Stimulated activated CD4-positive, alpha-beta T cell treated with anti-CD3 and anti-CD28 coated beads, Interleukin-1b, Interleukin-23, amount 100 ng/mL, for 24 hours (primary cell): ENCODE results near the gene BCAS3.
"Not testable (repeated sequence)": the region's sequence is repeated elsewhere in the genome, so short reads cannot be mapped to it uniquely, and the experiment has no call there.

Experiments
- DNase-seq, 4 experiments: peaks; one replicate each; pipeline ENCODE4 v3.0.0-alpha.2; 2020; ENCODE audit warnings: low read depth in 4 of 4, low spot score in 1 of 4

BCAS3 gene

GRCh38 chr17:60989846-60990245 lies 312.2 kb downstream of the BCAS3 start:
- no peak for DNase-seq

- no peak for DNase-seq
Measured at GRCh38 chr17:60993497-60993896, 315.8 kb downstream of the BCAS3 start.

GRCh38 chr17:60995680-60996079 lies 318.0 kb downstream of the BCAS3 start:
- DNase-seq: no peak

- no peak for DNase-seq
Measured at GRCh38 chr17:61000911-61001310, 323.3 kb downstream of the BCAS3 start.

DNA sequence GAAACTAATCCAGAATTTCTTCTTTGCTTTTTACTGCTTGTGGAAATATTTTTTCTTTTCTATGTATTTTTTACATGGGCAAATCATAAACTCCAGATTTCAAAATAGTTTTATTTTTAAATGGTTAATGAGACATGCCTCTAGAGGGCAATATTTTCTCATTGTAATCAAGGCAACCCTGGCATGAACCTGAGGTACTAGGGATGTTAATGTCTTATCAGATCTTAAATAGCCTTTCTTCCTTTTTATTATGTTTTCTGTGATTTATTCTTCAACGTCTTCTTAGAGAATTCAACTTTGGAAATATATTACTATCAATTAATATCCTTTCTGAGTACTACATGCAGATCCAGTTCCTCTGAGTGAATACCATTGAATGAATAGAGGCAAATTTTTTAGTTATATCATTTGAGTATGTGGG lies 324.7 kb downstream of the BCAS3 start:
- no peak for DNase-seq

DNA sequence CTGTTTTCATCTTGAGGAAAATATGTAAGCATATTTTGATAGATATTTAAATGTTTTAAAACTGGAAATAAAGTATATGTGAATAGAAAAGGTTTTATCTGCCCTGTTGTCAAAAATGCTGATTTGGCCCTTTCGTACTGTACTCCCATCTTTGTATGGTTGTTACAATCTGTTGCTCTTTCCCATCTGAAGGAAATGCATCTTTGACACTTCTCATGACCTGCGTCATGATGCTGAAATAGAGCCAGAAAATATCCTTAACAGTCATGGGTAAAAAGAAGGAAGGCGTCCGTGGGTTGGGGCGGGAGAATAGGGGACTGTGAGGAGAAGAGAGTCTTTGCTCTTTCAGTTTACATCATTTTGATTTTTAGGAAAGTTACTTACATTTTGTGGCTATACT lies 327.7 kb downstream of the BCAS3 start:
- DNase-seq: no peak

- not testable (repeated sequence) for DNase-seq
Measured at GRCh38 chr17:61005958-61006357, 328.3 kb downstream of the BCAS3 start.

DNA sequence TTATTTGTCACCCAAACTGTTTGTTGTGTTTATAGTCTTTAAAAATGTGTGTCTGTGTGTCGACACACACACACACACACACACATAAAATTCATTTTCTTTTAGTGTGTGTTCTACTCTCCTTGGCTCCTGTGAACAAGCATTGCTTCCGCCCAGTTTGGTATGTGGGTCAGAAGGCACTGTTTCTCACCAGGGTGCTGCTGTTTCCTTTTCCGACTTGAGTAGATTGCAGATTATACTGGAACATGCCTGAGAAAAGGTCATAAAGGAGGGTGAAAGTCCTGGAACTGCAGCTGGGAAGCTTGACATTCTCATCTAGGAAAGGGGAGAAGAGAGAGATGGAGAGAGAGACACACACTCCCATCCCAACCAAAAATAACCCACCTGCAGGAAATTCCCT lies 330.3 kb downstream of the BCAS3 start:
- DNase-seq: no peak

- DNase-seq: no peak
Measured at GRCh38 chr17:61009663-61010062, 332.0 kb downstream of the BCAS3 start.

- no peak for DNase-seq
Measured at GRCh38 chr17:61010661-61011170, 333.1 kb downstream of the BCAS3 start.

- DNase-seq: no peak
Measured at GRCh38 chr17:61011251-61011650, 333.6 kb downstream of the BCAS3 start.

- DNase-seq: no peak
Measured at GRCh38 chr17:61015966-61016365, 338.3 kb downstream of the BCAS3 start.

DNA sequence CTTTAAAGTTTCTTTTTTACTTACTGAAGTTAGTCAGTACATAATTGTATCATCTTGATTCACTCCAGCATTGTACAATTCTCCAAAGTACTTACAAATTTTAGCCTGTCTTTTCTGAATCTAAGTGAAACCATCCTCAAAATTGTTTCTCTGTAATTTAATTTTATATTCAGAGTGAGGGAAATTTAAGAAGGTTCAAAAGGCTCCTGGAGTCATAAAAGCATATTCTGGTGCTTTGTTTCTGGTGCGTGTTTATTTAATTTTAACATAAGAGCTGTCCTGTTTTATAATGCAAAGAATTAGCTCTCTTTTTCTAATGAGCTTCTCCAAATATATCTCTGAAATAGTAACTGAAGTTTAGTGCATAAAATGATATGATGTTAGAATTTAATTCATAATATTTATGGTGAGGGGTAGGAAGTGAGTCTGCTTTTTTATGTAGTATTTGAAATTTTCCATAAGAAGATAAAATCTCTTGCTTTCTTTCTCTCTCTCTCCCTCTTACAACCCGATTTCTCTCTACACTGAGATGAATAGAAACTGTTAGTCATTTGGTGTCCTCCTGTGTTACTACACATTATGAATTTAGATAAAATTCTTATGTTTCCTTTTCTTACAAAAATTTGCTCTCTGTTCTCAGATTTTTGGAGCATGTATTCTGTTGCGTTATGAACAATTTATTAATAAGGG lies 339.8 kb downstream of the BCAS3 start:
- no peak for DNase-seq

- DNase-seq: no peak
Measured at GRCh38 chr17:61018938-61019337, 341.3 kb downstream of the BCAS3 start.

DNA sequence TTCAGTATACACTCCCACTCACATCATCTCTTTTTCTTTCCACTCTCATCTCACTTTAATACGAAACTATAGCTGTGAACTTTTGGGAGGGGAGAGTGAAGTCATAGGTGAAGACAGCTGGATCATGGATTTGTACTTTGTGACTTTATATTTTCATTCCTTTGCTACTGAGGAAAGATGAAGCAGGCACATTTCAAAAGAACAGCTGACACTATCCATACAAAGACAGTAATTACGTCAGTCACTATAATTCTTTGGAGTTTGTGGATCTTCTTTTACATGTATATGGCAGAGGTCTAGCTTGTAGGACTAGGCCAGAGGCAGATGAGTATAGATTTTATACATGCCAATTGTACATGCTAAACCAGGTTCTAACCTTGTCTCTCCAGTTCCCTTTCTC lies 346.3 kb downstream of the BCAS3 start:
- DNase-seq: no peak

DNA sequence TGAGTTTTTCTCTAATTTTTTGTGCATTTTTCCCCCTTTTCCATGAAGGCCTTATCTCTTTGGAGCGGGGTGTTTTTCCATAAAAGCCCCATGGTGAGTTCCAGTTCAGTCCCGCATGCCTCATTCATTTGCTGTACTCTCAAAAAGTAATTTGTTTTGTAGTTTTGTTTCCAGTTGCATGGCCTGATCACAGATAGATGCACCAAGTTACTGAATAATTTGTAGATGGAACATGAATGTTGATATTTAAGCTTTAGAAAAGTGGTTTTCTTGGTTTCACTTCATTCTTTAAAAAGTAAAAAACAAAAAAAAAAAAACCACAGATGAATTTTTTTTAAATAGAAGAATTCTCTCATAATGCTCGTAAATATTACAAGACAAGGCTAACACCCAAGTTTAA lies 349.2 kb downstream of the BCAS3 start:
- no peak for DNase-seq

GRCh38 chr17:61029181-61029580 lies 351.5 kb downstream of the BCAS3 start:
- DNase-seq: no peak

DNA sequence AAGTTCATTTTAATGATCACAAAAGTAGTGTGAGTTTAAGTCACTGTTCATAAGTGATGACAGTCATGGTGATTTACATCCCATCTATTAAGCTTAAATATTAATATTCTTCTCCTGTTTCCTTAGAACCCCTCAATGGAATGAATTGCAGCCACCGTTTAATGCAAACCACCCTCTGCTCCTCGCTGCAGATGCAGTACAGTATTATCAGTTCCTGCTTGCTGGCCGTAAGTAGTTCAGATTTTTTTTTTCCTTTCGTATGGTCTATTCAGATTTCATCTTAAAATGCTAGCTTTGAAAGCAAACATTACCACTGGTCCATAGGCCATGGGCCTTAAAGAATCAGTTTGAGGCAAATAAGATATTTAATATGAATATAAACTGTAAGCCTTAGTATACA lies 363.0 kb downstream of the BCAS3 start:
- DNase-seq: no peak

- not testable (repeated sequence) for DNase-seq
Measured at GRCh38 chr17:61042348-61042747, 364.7 kb downstream of the BCAS3 start.

GRCh38 chr17:61047515-61047914 lies 369.9 kb downstream of the BCAS3 start:
- DNase-seq: no peak

DNA sequence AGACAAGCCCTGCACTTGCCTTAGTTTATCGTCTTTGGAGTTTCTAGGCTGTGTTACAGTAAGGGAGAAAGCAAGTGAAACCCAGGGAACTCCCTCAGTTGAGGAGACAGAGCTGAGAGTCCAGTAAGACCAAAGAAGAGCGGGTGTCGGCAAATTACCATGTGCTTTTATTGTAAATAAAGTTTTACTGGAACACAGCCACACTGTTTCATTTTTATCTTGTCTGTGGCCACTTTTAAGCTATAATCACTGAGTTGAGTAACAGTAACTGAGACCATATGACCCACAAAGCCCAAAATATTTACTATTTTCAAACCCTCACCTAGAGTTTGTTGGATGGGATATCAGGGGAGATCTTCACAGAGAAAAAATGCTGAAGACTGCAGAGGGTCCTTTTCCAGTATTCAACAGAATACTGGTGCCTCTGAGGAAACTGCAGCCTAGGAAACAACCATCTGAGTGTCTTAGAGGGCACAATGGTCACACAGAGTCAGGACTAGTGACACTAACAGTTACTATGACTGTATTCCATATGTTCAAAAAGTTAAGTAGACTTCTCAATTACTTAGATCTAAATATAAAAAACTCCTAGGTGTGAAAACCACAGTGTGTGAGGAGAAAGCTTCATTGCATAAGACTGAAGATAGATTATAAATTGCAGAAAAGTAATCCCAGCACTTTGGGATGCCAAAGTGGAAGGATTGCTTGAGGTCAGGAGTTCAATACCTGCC lies 370.9 kb downstream of the BCAS3 start:
- no peak for DNase-seq

DNA sequence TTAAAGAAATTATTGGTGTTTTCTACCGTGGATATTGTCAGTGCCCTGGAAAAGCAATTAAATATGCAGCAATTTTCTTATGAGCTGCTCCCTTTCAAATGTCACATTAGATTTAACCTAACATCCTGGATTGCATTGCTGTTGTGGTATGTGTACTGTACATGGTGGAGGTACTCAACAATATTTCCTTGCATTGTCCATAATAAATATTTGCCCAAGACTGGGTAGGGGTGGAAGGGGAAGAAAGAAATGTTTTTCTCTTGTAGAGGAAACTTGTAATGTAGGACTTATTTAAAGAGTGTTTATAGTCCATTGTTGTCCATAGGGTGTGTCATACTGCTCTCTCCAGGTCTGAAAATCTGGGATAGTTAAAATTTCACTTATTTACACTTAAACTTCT lies 375.8 kb downstream of the BCAS3 start:
- no peak for DNase-seq

DNA sequence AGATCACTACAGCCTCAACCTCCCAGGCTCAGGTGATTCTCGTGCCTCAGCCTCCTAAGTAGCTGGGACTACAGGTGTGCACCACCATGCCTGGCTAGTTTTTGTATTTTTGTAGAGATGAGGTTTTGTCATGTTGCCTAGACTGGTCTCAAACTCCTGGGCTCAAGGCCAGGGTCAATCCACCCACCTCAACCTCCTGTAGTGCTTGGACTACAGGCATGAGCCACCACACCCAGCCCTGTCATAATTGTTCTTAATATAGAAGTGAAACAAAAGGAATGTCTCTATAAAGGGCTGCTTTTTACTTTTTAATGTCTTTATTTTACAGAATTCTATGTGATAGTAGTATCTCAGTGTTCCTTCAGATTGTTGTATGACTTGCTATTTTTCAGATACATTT lies 376.8 kb downstream of the BCAS3 start:
- no peak for DNase-seq
